NCI-H2107 (cell line): ENCODE measurements around the gene CUL7.
"Not testable (repeated sequence)": the region's sequence is repeated elsewhere in the genome, so short reads cannot be mapped to it uniquely, and the experiment has no call there.

ENCODE experiments used
- DNase-seq: peaks from one replicate; lab custom pipeline; 2025; lab: John Stamatoyannopoulos, UW

The CUL7 gene

GRCh38 chr6:43014434-43014909 lies 39.2 kb downstream of the CUL7 start:
- no peak for DNase-seq

GRCh38 chr6:43013843-43014433 lies 39.7 kb downstream of the CUL7 start, which contains the start of the genes KLHDC3 and MEA1:
Gene KLHDC3, plus strand, starts transcription at chr6:43014249. Its CDS starts 2,944 bp downstream, at chr6:43017193.
Gene MEA1, minus strand, starts transcription at chr6:43013946. Its CDS starts 133 bp downstream, at chr6:43013813.
- peak; percentile 90 for DNase-seq

GRCh38 chr6:43013097-43013842 lies 40.4 kb downstream of the CUL7 start:
- no peak for DNase-seq

DNA sequence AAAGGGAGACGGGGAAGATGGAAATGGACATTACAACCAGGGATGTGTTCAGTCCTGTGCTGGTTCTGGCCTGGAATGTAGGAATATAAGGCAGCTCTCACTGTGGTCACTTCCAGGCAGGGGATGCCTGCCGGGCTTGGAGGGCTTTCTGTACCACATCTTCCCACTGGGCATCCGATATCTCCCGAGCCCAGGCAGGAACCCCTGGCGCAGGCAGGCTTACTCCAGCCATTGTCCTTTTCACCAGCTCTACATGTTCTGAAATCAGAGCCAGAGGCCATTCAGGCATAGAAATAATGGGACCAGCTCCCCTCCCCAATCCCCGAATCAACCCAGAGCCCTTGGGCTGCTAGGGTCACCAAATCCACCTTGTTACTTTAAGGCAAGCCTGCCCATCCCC lies 41.3 kb downstream of the CUL7 start:
- no peak for DNase-seq

DNA sequence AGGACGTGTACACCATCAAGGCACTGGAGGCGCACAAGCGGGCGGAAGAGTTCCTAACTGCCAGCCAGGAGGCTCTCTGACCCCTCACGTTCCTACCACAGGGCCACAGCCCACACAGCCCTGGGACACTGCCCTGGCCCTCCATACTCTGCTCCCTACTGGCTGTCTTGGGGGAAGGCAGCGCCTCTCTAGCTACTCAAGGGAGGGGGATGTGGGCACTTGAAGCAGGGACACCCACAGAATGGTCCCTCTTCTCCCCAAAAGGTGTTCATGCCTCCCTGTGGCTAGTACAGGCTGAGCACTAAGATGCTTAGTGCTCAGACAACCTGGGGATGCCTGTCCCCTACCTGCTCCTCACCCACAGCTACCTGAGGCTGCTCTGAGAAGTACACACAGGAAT lies 42.4 kb downstream of the CUL7 start:
- DNase-seq = no peak

- DNase-seq = peak; percentile 6
Observed at GRCh38 chr6:43009124-43009523, 44.5 kb downstream of the CUL7 start.

GRCh38 chr6:43007126-43007525 lies 46.5 kb downstream of the CUL7 start:
- no peak for DNase-seq

GRCh38 chr6:43006251-43006650 lies 47.4 kb downstream of the CUL7 start:
- no peak for DNase-seq

DNA sequence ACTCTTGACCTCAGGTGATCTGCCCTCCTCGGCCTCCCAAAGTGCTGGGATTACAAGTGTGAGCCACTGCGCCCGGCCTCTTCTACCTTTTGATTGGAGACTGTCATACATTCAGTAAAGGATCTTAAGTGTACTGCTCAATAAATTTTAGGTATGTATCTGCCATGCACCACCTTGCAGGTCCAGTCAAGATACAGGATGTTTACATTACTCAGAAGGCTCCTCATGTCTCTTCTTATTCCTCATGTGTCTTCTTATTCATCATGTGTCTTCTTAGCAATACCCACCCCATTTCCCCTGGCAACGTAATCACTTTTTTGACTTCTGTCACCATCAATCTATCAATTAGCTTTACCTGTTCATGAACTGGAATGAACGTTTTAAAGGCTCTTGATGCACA lies 47.8 kb downstream of the CUL7 start:
- DNase-seq = no peak

DNA sequence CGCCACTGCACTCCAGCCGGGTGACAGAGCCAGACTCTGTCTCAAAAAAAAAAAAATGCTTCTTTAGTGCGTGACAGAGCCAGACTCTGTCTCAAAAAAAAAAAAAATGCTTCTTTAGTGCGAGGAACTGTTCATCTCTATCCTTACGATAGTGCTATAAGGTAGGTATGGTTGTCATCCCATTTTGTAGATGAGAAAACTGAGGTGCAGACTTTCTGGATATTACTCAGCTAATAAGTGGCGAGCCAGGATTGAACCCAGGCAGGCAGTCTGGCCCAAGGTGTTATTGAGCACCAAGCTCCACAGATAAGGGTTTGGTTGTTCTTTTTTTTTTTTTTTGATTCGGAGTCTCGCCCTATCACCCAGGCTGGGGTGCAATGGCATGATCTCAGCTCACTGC lies 51.8 kb downstream of the CUL7 start:
- no peak for DNase-seq

- not testable (repeated sequence) for DNase-seq
Observed at GRCh38 chr6:42998205-42998604, 55.4 kb downstream of the CUL7 start.

DNA sequence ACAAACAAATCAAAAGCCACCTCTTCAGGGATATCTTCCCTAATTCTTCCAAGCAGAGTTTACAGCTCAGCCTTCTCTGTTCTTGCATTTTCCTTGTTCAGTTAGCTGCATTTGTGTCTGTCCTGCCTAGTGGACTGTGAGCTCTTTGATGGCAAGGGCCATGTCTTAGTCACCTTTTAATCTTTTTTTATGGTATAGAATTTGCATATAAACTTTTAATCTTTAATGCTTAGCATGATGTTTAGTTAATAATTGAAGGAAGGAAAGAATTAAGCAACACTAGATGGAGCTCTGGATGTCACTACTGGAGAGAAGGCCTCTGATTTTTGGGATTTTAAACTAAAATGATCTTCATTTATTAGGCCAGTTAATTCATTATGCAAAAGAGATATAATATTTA lies 57.1 kb downstream of the CUL7 start:
- DNase-seq = no peak

DNA sequence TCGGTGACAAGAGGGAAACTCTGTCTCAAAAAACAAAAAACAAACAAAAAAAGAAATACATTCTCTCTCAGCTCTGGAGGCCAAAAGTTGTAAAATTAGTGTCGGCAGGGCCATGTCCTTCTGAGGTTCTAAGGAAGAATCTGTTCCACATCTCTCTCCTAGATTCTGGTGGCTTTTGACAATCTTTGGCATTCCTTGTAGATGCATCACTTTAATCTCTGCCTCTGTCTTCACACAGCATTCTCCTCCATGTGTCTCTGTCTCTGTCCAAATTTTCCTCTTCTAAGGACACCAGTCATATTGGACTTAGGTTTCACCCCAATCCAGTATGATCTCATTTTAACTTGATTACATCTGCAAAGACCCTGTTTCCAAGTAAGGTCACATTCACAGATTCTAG lies 60.2 kb downstream of the CUL7 start:
- DNase-seq = no peak

DNA sequence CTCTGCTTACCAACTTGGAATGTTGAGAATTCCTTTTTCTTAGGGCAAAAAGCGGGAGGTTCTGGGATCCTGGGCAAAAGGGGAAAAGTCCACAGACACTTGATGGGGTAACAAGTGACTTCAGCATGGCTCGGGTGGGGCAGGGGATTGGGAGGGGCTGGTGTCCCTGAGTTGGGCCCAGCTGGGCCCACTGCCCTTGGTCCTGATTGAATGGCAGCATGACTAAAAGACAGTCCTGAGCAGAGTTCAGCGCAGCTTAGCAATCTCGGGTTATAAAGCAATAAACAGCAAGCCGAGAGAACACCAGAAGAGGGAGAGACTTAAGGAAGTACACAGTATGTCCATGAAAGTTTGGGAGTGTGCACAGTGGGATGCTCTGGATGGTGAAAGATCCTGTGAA lies 63.7 kb downstream of the CUL7 start:
- no peak for DNase-seq

- no peak for DNase-seq
Observed at GRCh38 chr6:42988486-42989020, 65.1 kb downstream of the CUL7 start.
